ENCODE results near the gene AJM1. TPM values are rescaled to one million over a fixed set of nuclear protein-coding genes. Genes with fewer than 3 reads are reported as not detected.
A peak's percentile ranks its signal among the peaks of the same experiment; 100 is the strongest.
"Not testable (repeated sequence)": the region's sequence is repeated elsewhere in the genome, so short reads cannot be mapped to it uniquely, and the experiment has no call there.

AJM1 gene
- total and polyA plus RNA-seq, 7 donors = 1.3 to 4.9 (median 2.0) TPM

- Histone ChIP-seq H3K9me3 (no peaks in the 10 kb centered on the region), H3K27me3 (ENCODE audit: insufficient read depth in 3 of 3, low read length in 2 of 3) (no peaks in the 10 kb centered on the region), H3K4me1 (peaks cover 8% of the 10 kb centered on the region), H3K36me3 (ENCODE audit: insufficient read depth in 1 of 2, low read depth in 1 of 2) (no peaks in the 10 kb centered on the region), H3K4me3 (no peak overlapping the region), H3K27ac (no peak overlapping the region)
- 78 to 80% (median 80%) methylated on average over 9 to 11 of the region's 11 CpGs for WGBS, 3 donors
- no peak for ATAC-seq
- no peak for TF ChIP-seq CTCF (IDR thresholded peaks at IDR 0.05)
- intact Hi-C loops (cut with DNase I) = no loop called here
- no peak for DNase-seq
Observed at GRCh38 chr9:136880651-136881050, 38.4 kb downstream of the AJM1 start.

- H3K27me3 ChIP-seq (ENCODE audit: insufficient read depth in 3 of 3, low read length in 2 of 3) = no peaks in the 10 kb centered on the region
- no peak for TF ChIP-seq CTCF (IDR thresholded peaks at IDR 0.05)
- DNase-seq = no peak
- no peaks in the 10 kb centered on the region for H3K9me3 ChIP-seq
- intact Hi-C loops (cut with DNase I) = no loop called here
- ATAC-seq = no peak
- H3K27ac ChIP-seq = no peak overlapping the region
- H3K4me3 ChIP-seq = no peak overlapping the region
- H3K36me3 ChIP-seq (ENCODE audit: insufficient read depth in 1 of 2, low read depth in 1 of 2) = no peaks in the 10 kb centered on the region
- peaks cover 11% of the 10 kb centered on the region for H3K4me1 ChIP-seq
- WGBS, 3 donors = 27 to 38% (median 30%) methylated on average over 9 of the region's 9 CpGs
Observed at GRCh38 chr9:136881691-136882108, 39.4 kb downstream of the AJM1 start.

- peak; percentile 73 to 82 for DNase-seq
- Histone ChIP-seq H3K9me3 (no peaks in the 10 kb centered on the region), H3K36me3 (ENCODE audit: insufficient read depth in 1 of 2, low read depth in 1 of 2) (no peaks in the 10 kb centered on the region), H3K27ac (peak overlapping the region; percentile 41), H3K27me3 (ENCODE audit: insufficient read depth in 3 of 3, low read length in 2 of 3) (no peaks in the 10 kb centered on the region), H3K4me3 (peak overlapping the region; percentile 36), H3K4me1 (peaks cover 13% of the 10 kb centered on the region)
- TF ChIP-seq CTCF (IDR thresholded peaks at IDR 0.05) = no peak
- WGBS, 3 donors = 37 to 51% (median 39%) methylated on average over 15 to 19 of the region's 19 CpGs
- intact Hi-C loops (cut with DNase I) = no loop called here
- peak in 3 of 4 donors; percentile 30 to 68 (median 33) for ATAC-seq
Observed at GRCh38 chr9:136882109-136882946, 40.0 kb downstream of the AJM1 start.

- H3K27me3 ChIP-seq (ENCODE audit: insufficient read depth in 3 of 3, low read length in 2 of 3); H3K36me3 ChIP-seq (ENCODE audit: insufficient read depth in 1 of 2, low read depth in 1 of 2); ATAC-seq; DNase-seq; intact Hi-C loops (cut with DNase I); H3K4me3 ChIP-seq; H3K9me3 ChIP-seq: not testable (repeated sequence)
- Histone ChIP-seq H3K27ac (peak overlapping the region; percentile 41), H3K4me1 (peaks cover 19% of the 10 kb centered on the region)
- 74 to 91% (median 75%) methylated on average over 9 of the region's 9 CpGs for WGBS, 3 donors
Observed at GRCh38 chr9:136882947-136883283, 40.6 kb downstream of the AJM1 start.

GRCh38 chr9:136883670-136884069 lies 41.4 kb downstream of the AJM1 start:
- 85 to 88% (median 88%) methylated on average over 10 of the region's 10 CpGs for WGBS, 3 donors
- ATAC-seq; intact Hi-C loops (cut with DNase I); H3K9me3 ChIP-seq; H3K4me3 ChIP-seq; H3K36me3 ChIP-seq (ENCODE audit: insufficient read depth in 1 of 2, low read depth in 1 of 2); H3K27me3 ChIP-seq (ENCODE audit: insufficient read depth in 3 of 3, low read length in 2 of 3); DNase-seq; H3K27ac ChIP-seq: not testable (repeated sequence)
- H3K4me1 ChIP-seq = peaks cover 20% of the 10 kb centered on the region
